ENCODE measurements around the gene DCTD. TPM values are rescaled to one million over a fixed set of nuclear protein-coding genes. Genes with fewer than 3 reads are reported as not detected.

Gene DCTD
- total RNA-seq, 1 donor from 2014 or later, result 120 TPM

- peaks cover 3% of the 10 kb centered on the region for H3K9me3 Mint-ChIP-seq
- no peak for DNase-seq (ENCODE audit: low read depth, low spot score)
- peaks cover 29% of the 10 kb centered on the region for H3K4me1 Mint-ChIP-seq
- no peak for TF ChIP-seq CTCF (conservative IDR thresholded peaks at IDR 0.05)
- no peak overlapping the region for H3K4me3 Mint-ChIP-seq
- H3K27me3 Mint-ChIP-seq (ENCODE audit: low read depth), result no peaks in the 10 kb centered on the region
- no peaks in the 10 kb centered on the region for H3K36me3 Mint-ChIP-seq (ENCODE audit: low read depth)
- no peak overlapping the region for H3K27ac Mint-ChIP-seq (ENCODE audit: unreplicated experiment)
Measured at GRCh38 chr4:182855877-182856276, 61.3 kb downstream of the DCTD start.

- no peak for TF ChIP-seq CTCF (conservative IDR thresholded peaks at IDR 0.05)
- DNase-seq (ENCODE audit: low read depth, low spot score), result no peak
- no peak overlapping the region for H3K27ac Mint-ChIP-seq (ENCODE audit: unreplicated experiment)
Measured at GRCh38 chr4:182855312-182855711, 61.9 kb downstream of the DCTD start.

GRCh38 chr4:182854466-182854865 lies 62.7 kb downstream of the DCTD start:
- no peaks in the 10 kb centered on the region for H3K27me3 Mint-ChIP-seq (ENCODE audit: low read depth)
- peaks cover 29% of the 10 kb centered on the region for H3K4me1 Mint-ChIP-seq
- no peak overlapping the region for H3K27ac Mint-ChIP-seq (ENCODE audit: unreplicated experiment)
- no peaks in the 10 kb centered on the region for H3K36me3 Mint-ChIP-seq (ENCODE audit: low read depth)
- no peaks in the 10 kb centered on the region for H3K9me3 Mint-ChIP-seq
- H3K4me3 Mint-ChIP-seq, result no peak overlapping the region
- no peak for TF ChIP-seq CTCF (conservative IDR thresholded peaks at IDR 0.05)
- DNase-seq (ENCODE audit: low read depth, low spot score), result no peak

More at GRCh38 chr4:182855312-182855711, 61.9 kb downstream of the DCTD start:
- Mint-ChIP-seq H3K4me3 (no peak overlapping the region), H3K4me1 (peaks cover 29% of the 10 kb centered on the region), H3K9me3 (peaks cover 3% of the 10 kb centered on the region), H3K27me3 (ENCODE audit: low read depth) (no peaks in the 10 kb centered on the region), H3K36me3 (ENCODE audit: low read depth) (no peaks in the 10 kb centered on the region)

- no peak for DNase-seq (ENCODE audit: low read depth, low spot score)
- Mint-ChIP-seq H3K4me3 (no peak overlapping the region), H3K36me3 (ENCODE audit: low read depth) (no peaks in the 10 kb centered on the region), H3K27ac (ENCODE audit: unreplicated experiment) (no peak overlapping the region), H3K27me3 (ENCODE audit: low read depth) (no peaks in the 10 kb centered on the region), H3K9me3 (no peaks in the 10 kb centered on the region), H3K4me1 (peaks cover 29% of the 10 kb centered on the region)
- TF ChIP-seq CTCF (conservative IDR thresholded peaks at IDR 0.05), result no peak
Measured at GRCh38 chr4:182853731-182854330, 63.4 kb downstream of the DCTD start.

- peaks cover 17% of the 10 kb centered on the region for H3K4me1 Mint-ChIP-seq
- no peak for DNase-seq (ENCODE audit: low read depth, low spot score)
- no peak overlapping the region for H3K4me3 Mint-ChIP-seq
- no peak overlapping the region for H3K27ac Mint-ChIP-seq (ENCODE audit: unreplicated experiment)
- no peak for TF ChIP-seq CTCF (conservative IDR thresholded peaks at IDR 0.05)
- no peaks in the 10 kb centered on the region for H3K9me3 Mint-ChIP-seq
- H3K27me3 Mint-ChIP-seq (ENCODE audit: low read depth), result no peaks in the 10 kb centered on the region
- no peaks in the 10 kb centered on the region for H3K36me3 Mint-ChIP-seq (ENCODE audit: low read depth)
Measured at GRCh38 chr4:182848685-182849084, 68.5 kb downstream of the DCTD start.

All from neural crest cell (in vitro differentiated cells).